GM19099 (cell line): ENCODE results near the gene NLRP6.
A peak's percentile ranks its signal among the peaks of the same experiment; 100 is the strongest.

Experiments used
- POLR2A ChIP-seq: IDR thresholded peaks from 3 replicates; pipeline ENCODE4 v1.6.1; 2011; ENCODE audit warnings: low read depth; ENCODE audit not compliant: insufficient read length; ENCODE audit errors: extremely low read depth

The NLRP6 gene

DNA sequence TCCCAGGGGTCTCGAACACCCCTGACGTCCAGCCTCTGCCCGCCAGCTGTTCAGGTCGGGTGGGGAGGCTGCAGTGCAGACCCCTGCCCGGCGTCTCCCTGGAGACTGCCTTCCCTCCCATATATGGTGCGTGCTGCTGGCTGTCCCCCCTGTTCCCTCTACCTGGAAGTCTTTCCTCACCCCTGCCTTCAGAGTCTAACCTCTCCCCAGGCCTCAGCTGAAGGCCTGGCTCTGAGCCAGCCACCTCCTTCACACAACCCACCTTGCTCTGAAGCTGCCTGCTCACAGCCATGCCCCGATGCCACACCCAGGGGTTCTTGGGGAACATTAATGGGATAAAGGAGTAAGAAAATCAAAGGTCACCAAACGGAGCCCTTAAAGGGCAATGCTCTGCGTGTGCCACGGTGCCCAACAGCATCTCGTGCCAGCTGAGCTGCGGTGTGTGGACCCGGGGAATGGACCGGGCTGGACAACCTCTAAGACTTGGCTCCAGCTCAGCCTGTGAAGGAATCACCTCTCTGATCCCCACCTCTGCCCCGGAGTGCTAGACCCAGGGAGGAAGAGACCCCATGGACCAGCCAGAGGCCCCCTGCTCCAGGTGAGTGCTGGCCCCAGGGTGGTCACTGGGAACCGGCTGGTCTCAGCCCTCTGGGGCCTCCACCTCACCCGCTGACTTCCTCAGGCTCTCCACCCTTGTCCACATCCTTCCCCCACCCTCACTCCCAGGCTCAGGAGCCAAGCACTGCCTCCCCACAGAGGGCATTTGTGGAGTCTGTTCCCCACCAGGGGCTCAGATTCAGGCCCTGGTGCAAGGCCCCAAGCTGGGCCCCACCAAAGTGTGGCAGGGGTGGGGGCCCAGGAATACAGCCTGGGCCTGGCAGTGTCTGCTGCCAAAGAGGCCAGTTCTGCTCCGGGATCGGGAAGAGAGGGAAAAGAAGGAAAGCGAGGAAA lies at the start of gene NLRP6:
Gene NLRP6, plus strand, starts transcription at position 407 of the 951 bp plus-strand sequence. Its CDS starts 163 bp downstream, at position 570.
- no peak for TF ChIP-seq POLR2A

DNA sequence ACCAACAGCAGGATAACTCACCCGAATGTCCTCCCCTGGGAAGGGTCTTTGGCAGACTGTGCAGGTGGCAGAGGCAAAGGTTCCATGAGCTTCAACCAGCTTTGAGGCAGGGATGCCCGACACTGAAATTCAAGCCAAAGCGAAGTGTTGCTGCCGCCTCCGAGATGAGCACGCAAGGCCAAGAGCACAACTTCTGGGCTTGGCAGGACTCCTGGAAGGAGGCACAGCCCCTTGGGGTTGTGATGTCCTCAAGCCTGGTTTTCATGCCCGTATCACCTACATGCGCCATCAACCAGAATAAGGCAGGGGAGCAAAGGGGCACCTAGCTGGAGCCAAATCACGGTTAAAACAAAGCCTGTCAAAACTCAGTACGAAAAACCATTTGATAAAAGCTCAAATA lies 47.8 kb upstream of the NLRP6 start:
- no peak for TF ChIP-seq POLR2A

DNA sequence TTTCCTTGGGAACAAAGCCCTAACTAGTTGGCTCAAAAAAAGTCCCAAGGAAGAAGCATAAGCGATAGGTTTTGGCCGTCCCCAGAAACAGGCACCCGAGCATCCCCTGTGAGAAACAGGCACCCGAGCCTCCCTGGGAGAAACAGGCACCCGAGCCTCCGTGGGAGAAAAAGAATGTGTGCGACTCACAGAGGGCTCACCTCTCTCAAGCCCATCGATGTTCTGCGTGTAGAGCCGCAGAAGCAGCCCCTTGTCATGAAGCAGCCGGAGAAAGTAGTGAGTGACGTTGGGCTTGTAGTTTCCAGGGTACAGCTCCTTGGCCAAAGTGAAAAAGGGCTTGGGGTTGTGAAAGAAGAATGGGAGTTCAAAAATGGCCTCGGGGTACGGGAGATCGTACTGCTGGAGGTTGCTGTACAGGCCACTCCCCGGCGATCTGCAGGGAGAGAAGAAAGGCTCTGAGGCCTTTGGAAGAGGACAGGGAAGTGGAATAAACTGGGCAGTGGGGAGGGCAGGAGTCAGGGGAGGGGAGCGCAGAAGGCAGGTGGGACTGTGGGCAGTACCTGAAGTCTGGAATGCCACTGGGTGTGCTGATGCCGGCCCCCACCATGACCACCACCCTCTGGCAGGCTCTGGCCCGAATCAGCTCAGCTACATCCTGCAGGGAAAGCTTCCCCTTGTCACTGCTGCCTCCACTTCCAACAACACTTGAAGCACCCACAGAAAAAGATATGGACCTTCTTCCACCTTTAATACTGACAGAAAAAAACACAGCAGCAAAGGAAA lies 45.2 kb upstream of the NLRP6 start:
- no peak for TF ChIP-seq POLR2A

DNA sequence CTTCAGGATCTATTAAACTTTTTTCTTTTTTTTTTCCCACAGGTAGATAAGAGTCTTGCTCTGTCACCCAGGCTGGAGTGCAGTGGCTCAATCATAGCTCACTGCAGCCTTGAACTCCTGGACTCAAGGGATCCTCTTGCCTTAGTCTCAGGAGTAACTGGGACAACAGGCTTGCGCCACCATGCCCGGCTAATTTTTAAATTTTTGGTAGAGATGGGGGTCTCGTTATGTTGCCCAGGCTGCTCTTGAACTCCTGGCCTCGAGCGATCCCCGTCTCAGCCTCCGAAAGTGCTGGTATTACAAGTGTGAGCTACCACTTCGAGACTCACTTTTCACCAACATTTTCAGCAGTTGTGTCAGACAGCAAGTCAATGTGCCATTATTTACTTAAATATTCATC lies 43.0 kb upstream of the NLRP6 start:
- TF ChIP-seq POLR2A, result no peak

DNA sequence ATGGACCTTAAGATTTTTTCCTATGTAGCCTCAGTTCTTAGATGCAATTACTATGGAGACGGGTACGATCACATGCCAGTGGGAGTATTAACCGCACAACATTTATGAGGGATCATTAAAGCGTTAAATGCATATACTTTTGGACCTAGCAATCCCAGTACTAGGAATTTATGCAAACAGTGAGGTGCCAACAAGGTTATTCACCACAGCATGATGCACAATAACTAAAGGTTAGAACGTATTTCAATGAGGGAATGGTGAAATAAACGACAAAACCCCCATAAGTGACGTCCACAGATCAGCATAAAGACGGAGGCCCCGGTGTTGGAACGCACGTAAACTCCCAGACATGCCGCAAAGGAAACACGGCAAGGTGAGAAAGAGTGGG lies 42.6 kb upstream of the NLRP6 start:
- no peak for TF ChIP-seq POLR2A

DNA sequence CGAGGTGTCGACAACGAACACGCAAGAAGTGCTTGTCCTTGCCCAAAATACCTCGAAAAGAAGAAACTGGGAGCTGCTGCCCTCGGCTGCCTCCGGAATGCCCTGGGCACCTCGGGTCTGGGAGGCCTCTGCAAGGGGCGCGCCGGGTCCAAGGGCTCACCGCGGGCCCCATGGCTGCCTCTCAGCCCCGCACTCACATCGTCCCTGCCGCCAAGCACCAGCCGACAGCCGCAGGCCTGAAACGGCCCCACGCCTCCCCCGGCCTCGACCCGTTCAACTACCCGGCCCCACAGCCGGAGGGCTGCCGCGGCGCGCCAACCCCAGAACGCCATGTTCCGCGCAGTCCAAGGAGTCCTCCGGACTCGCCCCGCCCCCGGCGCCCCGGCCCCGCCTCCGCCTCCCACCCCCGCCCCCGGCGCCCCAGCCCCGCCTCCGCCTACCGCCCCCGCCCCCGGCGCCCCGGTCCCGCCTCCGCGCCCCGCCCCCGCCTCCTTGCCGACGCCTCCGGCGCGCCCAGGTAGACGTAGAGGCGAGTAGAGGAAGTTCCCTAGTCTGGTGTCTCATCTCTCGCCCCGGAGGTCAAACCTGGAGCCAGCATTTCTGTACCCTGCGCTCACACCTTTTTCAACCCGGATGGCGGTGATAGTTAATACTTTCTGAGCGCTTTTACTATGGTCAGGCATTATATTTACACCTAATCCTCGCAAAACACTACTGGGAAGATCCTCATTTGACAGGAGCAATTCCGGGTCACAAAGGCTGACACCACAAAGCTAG lies 42.0 kb upstream of the NLRP6 start, which contains the start of gene SIRT3:
Gene SIRT3, minus strand, starts transcription at position 346 of the 777 bp plus-strand sequence. Its CDS starts 14 bp downstream, at position 332.
- TF ChIP-seq POLR2A, result peak; percentile 80

DNA sequence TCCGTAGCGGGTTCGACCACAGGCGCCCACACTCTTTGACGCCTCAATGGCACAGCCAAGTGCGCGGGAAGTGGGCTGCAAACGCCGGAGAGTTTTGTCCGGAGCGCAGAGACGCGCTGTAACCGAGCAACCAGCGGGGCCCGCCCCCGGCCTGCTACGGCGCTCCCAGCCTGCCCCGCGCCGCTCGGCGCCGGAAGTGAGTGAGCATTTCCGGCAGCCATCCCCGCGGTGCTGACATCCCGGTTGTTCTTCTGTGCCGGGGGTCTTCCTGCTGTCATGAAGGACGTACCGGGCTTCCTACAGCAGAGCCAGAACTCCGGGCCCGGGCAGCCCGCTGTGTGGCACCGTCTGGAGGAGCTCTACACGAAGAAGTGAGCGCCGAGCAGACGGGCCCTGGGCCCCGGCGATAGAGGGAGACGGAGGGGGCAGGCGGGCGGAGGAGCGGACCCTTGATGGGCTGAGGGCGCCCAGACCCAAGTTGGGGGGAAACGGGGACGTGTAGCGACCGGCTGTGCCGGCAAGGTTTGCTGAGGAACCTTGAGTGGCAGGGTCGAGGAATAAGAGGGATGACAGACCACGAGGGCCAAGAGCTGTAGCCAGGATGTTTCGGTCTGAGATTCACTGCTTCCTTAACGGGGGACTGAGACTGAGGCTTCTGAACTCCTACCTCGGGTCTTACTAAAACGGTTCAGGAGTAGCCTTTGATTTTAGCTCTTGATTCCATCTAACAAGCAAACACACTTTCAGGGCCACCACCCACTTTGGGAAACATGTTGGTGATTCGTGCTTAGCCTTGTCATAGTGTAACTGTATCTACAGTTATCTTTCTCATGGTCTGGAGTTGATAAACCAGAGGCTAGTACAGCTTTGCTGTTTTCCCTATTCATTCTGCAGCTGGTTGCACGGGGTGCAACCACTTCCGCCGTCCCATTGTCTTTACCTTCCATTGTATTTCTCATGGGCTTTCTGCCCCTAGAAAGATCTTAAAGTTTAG lies 41.1 kb upstream of the NLRP6 start, which contains the start of gene PSMD13:
Gene PSMD13, plus strand, starts transcription at position 203 of the 994 bp plus-strand sequence. Its CDS starts 74 bp downstream, at position 277.
- peak; percentile 76 for TF ChIP-seq POLR2A

DNA sequence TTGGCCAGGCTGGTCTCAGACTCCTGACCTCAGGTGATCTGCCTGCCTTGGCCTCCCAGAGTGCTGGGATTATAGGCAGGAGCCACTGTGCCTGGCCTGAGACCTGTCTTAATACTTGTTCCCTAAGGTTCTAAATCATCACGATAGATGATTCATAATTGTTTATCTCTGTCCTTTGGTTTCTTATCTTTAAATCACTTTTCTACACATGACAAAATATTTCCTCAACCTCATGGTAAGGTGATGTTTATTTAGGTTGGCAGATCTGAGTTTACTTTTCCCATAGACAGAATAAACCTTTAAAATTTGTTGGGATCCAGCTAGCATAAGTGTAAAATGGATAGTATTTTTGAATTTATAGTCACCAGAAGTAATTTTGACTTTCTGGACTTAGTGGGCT lies 37.9 kb upstream of the NLRP6 start:
- no peak for TF ChIP-seq POLR2A

DNA sequence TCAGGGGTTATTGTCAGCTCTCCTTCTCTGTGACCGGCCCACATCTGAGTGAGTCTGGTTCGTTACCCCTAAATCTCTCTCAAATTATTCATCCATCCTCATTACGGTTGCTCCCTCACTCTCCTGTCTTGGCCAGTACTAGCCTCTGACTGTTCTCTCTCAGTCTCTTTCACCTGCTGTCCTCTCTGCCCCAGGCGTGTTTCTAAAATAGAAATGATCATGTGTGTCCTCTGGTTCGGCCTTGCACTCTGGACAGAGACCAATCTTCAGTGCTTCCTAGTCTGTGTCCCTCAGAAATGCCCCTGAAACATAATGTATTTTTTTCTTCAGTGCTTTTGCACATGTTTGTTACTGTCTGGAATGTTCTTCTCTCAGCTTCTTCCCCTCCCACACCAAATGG lies 36.6 kb upstream of the NLRP6 start:
- TF ChIP-seq POLR2A, result no peak

DNA sequence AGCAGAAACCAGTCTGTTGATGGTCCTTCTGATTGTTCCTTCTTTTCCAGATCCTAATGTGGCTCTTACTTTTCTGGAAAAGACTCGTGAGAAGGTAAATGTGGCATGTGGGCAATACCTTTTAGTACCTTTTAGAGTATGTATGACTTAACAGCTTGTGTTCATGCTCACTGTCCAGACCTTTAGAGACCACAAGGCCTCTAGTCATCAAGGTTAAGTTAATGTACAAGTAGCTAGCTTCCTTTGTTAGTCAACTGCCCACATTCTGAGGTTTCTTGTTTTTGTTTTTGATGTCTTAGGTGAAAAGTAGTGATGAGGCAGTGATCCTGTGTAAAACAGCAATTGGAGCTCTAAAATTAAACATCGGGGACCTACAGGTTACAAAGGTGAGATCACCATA lies 33.8 kb upstream of the NLRP6 start:
- TF ChIP-seq POLR2A, result no peak

DNA sequence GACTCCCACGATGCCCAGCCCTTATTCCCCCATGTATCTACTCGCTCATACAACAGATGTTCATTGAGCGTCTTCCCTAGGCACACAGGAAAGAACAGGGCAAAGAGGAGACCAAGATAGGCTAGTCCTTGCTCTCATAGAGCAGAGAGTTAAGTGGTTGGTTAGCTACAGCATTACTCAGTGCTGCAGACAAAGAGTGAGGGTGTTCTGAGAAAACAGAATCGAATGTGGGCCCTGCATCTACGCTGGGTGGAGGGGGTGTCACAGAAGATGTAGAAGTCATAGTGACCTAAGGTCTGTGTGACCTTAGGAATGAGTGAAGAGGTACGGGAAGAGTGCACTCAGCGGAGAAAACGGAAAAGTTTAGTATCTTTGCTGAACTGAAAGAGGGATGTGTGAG lies 29.1 kb upstream of the NLRP6 start:
- TF ChIP-seq POLR2A, result no peak

DNA sequence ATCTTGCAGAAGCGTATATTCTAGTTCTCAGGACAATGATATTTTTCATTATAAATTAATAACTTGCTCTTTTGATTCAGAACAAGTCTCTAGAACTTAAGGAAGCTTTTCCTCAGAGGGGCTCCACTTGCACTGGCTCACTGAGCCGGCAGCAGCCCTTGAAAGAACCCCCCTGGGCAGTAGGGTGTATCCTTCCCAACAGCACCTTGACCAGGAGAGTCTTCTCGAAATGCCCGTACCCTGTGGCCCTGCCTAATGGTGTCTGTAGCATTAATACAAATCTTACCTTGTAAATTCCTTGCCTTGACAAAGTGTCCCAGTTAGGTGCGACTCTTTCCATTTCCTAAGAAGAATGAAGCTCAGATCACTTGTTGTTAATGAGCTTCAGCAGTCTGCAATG lies 27.9 kb upstream of the NLRP6 start:
- no peak for TF ChIP-seq POLR2A

DNA sequence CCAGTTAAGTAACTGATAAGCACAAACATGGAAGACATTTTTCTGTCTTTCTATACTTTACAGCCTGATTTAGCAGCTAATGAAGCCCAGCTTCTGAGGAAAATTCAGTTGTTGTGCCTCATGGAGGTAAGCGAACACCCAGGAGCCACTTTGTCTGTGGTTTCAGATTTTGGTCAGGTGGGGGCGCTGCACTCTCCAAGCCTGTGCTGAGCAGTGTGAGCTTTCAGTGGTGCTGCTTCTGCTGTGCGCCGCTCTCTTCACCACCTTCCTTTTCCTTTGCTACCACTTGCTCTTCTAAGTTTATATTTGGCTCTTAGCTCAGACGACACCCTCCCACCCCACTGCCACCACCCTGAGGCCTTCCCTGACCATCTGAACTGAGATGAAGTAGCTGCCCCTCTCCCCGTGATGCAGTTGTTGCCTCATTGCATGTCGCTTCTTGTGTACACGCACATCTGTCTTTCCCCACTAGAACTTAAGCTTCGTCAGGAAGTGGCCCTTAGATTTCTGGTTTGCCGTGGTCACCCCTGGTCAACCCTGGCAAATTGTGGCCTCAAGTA lies 27.4 kb upstream of the NLRP6 start:
- TF ChIP-seq POLR2A, result no peak
